ENCODE data around the gene PLEKHO2. TPM values are rescaled to one million over a fixed set of nuclear protein-coding genes. Genes with fewer than 3 reads are reported as not detected.
A peak's percentile ranks its signal among the peaks of the same experiment; 100 is the strongest.
"Not testable (repeated sequence)": the region's sequence is repeated elsewhere in the genome, so short reads cannot be mapped to it uniquely, and the experiment has no call there.

Gene PLEKHO2
- 14.7 TPM for polyA plus RNA-seq (2012; ENCODE audit: low read depth, missing spikeins)

DNA sequence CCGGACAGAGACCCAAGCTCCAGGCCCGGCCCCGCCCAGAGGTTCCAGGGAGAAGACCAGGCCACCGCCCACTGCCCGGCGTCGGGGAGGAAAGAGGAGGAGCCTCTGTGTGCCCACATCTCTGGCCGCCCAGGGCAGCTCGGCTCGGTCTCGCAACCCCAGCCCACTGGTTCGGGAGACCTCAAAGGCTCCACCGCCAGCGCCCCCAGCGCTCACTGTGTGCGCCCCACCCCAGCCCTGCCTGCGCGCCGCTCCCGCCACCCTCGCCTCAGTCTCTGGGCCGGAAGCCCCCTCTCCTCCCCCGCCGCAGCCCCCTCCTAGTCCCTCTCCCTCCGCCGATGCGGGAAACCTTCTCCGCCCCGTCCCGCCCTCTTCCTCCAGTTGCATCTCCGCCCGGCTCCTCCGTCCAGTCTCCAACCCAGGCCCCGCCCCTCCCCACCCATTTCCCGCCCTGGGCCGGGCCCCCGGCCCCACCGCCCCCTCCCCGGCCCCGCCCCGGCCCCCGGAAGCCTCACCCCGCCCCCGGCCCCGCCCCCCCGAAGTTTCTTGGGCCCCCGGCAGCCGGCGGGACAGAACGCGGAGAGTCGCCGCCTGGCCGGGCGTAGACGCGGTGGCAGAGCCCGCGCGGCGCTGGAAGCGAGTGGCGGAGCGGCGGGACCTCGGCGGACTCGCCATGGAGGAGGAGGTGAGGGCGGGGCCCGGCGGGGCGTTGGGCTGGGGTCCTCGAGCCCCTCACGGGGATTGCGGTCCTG lies at the start of gene PLEKHO2:
TSS of gene PLEKHO2 (plus strand) at position 572 of the 752 bp plus-strand sequence. CDS start at position 674, 102 bp downstream.
- TF ChIP-seq POLR2A (IDR thresholded peaks at IDR 0.05; ENCODE audit: low read depth, low read length) (peak; percentile 78), POU2F2 (IDR thresholded peaks at IDR 0.05; ENCODE audit: low read depth, low read length) (no peak), POLR2AphosphoS5 (IDR thresholded peaks at IDR 0.05; ENCODE audit: low read depth, low read length) (peak; percentile 83), PAX5 (IDR thresholded peaks at IDR 0.05; ENCODE audit: insufficient read depth, low read length, severe bottlenecking) (no peak), TAF1 (IDR thresholded peaks at IDR 0.05; ENCODE audit: low read depth, low read length) (peak; percentile 66; the same call in 1 of the 2 replicates), SPI1 (IDR thresholded peaks at IDR 0.05; ENCODE audit: low read depth, low read length) (no peak)
- DNase-seq (ENCODE audit: insufficient read length, low spot score) = peak; percentile 89
- FAIRE-seq = peak; percentile 35

- no peak for FAIRE-seq
- TF ChIP-seq PAX5 (IDR thresholded peaks at IDR 0.05; ENCODE audit: insufficient read depth, low read length, severe bottlenecking) = no peak
- no peak for DNase-seq (ENCODE audit: insufficient read length, low spot score)
Observed at GRCh38 chr15:64792282-64792681, 49.4 kb upstream of the PLEKHO2 start.

GRCh38 chr15:64795299-64795698 lies 46.4 kb upstream of the PLEKHO2 start:
- not testable (repeated sequence) for DNase-seq (ENCODE audit: insufficient read length, low spot score); FAIRE-seq

DNA sequence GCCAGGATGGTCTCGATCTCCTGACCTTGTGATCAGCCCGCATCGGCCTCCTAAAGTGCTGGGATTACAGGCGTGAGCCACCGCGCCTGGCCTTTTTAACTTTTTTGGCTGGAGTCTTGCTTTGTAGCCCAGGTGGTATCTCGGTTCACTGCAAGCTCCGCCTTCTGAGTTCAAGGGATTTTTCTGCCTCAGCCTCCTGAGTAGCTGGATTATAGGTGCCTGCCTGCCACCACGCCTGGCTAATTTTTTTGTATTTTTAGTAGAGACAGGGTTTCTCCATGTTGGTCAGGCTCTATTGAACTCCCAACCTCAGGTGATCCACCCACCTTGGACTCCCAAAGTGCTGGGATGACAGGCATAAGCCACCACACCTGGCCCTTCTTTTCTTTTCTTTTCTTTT lies 45.8 kb upstream of the PLEKHO2 start:
- FAIRE-seq; DNase-seq (ENCODE audit: insufficient read length, low spot score): not testable (repeated sequence)

GRCh38 chr15:64798905-64799304 lies 42.8 kb upstream of the PLEKHO2 start:
- not testable (repeated sequence) for DNase-seq (ENCODE audit: insufficient read length, low spot score); FAIRE-seq

DNA sequence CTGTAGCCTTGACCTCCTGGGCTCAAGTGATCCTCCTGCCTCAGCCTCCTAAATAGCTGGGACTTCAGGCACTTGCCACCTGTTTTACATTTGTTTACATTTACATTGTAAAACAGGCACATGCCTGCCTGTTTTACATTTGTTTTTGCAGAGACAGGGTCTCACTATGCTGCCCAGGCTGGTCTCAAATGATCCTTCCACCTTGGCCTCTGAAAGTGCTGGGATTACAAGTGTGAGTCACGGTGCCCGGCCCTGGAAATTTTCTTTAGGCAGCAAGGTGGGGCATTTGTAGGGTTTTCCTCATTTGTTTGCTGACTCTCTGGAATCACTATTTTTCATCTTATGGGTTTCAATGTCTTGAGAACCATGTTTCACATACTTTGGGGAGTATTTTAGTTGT lies 41.2 kb upstream of the PLEKHO2 start:
- TF ChIP-seq SPI1 (IDR thresholded peaks at IDR 0.05; ENCODE audit: low read depth, low read length) (no peak), TAF1 (IDR thresholded peaks at IDR 0.05; ENCODE audit: low read depth, low read length) (no peak), POU2F2 (IDR thresholded peaks at IDR 0.05; ENCODE audit: low read depth, low read length) (no peak)
- no peak for DNase-seq (ENCODE audit: insufficient read length, low spot score)
- FAIRE-seq = no peak

GRCh38 chr15:64803526-64803925 lies 38.2 kb upstream of the PLEKHO2 start:
- TF ChIP-seq POLR2A (IDR thresholded peaks at IDR 0.05; ENCODE audit: low read depth, low read length) (no peak), POU2F2 (IDR thresholded peaks at IDR 0.05; ENCODE audit: low read depth, low read length) (no peak), SPI1 (IDR thresholded peaks at IDR 0.05; ENCODE audit: low read depth, low read length) (no peak)
- DNase-seq (ENCODE audit: insufficient read length, low spot score) (no peak), FAIRE-seq (no peak)

DNA sequence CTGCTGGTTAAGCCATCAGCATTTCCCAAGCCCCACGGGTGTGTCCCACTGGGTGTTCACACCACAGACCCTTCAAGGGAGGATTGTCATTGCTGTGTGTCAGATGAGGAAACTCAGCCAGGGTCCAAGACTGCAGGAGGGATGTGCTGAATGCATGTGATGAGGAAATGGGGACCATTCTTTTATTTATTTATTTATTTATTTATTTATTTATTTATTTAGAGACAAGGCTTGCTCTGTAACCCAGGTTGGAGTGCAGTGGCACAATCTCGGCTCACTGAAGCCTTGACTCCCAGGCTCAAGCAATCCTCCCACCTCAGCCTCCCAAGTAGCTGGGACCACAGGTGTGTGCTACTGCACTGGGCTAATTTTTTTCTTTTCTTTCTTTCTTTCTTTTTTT lies 37.1 kb upstream of the PLEKHO2 start:
- TF ChIP-seq POLR2AphosphoS5 (IDR thresholded peaks at IDR 0.05; ENCODE audit: low read depth, low read length) = no peak
- no peak for DNase-seq (ENCODE audit: insufficient read length, low spot score)
- no peak for FAIRE-seq

DNA sequence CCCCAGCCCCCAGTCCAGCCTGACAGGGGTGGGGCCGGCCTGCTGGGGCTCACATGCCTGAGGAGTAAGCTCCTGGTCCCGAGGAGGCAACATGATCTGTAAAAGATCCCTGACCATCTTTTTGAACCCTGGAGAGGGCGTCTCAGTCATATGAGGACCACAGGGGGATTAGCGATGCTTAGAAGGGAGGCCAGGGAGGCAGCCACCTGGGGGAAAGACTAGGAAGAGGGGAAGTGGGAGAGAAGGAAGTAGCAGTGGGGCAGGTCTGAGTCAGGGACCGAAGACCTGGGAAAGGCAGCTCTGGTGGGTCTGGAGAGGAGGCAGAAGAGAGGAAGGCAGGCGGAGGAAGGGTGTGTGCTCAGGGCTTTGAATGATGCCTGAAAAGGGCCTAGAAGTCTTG lies 35.2 kb upstream of the PLEKHO2 start:
- DNase-seq (ENCODE audit: insufficient read length, low spot score) (no peak), FAIRE-seq (no peak)
- no peak for TF ChIP-seq SPI1 (IDR thresholded peaks at IDR 0.05; ENCODE audit: low read depth, low read length)
- TF ChIP-seq PAX5 (IDR thresholded peaks at IDR 0.05; ENCODE audit: insufficient read depth, low read length, severe bottlenecking) = no peak
- no peak for TF ChIP-seq TAF1 (IDR thresholded peaks at IDR 0.05; ENCODE audit: low read depth, low read length)

GRCh38 chr15:64807051-64807749 lies 34.5 kb upstream of the PLEKHO2 start:
- TF ChIP-seq POU2F2 (IDR thresholded peaks at IDR 0.05; ENCODE audit: low read depth, low read length) (no peak), POLR2AphosphoS5 (IDR thresholded peaks at IDR 0.05; ENCODE audit: low read depth, low read length) (no peak), TAF1 (IDR thresholded peaks at IDR 0.05; ENCODE audit: low read depth, low read length) (no peak), PAX5 (IDR thresholded peaks at IDR 0.05; ENCODE audit: insufficient read depth, low read length, severe bottlenecking) (no peak), POLR2A (IDR thresholded peaks at IDR 0.05; ENCODE audit: low read depth, low read length) (no peak), SPI1 (IDR thresholded peaks at IDR 0.05; ENCODE audit: low read depth, low read length) (no peak)
- DNase-seq (ENCODE audit: insufficient read length, low spot score) = no peak
- FAIRE-seq = no peak

DNA sequence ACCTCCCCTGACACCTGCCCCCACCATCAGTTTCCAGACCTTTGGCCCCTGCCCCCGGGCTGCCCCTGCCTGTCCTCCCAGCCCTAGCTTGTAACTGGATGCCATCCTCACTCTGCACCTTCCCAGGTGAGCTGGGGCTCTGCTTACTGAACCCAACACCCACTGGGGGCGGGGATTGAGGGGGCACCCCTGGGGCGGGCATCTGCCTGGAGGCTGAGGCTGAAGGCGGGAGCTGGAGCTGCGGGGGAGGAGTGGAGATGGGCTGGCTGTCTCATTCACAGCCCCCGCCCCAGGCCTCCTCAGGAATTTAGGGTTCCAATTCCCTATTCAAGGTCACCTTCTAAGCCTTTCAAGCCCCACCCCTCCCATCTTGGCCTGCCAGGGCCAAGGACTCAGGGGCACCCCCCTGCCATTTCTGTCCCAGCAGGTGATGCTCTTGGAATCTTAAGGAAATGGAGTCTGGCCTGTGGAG lies 33.9 kb upstream of the PLEKHO2 start:
- DNase-seq (ENCODE audit: insufficient read length, low spot score) (no peak), FAIRE-seq (no peak)
- no peak for TF ChIP-seq POLR2A (IDR thresholded peaks at IDR 0.05; ENCODE audit: low read depth, low read length)
